Left forelimb (tissue), 1 donor: ENCODE data around the gene CANT1.

Source experiments
- DNase-seq: peaks from one replicate; pipeline ENCODE4 v3.0.0-alpha.2; 2018; ENCODE audit warnings: low spot score

Gene CANT1

DNA sequence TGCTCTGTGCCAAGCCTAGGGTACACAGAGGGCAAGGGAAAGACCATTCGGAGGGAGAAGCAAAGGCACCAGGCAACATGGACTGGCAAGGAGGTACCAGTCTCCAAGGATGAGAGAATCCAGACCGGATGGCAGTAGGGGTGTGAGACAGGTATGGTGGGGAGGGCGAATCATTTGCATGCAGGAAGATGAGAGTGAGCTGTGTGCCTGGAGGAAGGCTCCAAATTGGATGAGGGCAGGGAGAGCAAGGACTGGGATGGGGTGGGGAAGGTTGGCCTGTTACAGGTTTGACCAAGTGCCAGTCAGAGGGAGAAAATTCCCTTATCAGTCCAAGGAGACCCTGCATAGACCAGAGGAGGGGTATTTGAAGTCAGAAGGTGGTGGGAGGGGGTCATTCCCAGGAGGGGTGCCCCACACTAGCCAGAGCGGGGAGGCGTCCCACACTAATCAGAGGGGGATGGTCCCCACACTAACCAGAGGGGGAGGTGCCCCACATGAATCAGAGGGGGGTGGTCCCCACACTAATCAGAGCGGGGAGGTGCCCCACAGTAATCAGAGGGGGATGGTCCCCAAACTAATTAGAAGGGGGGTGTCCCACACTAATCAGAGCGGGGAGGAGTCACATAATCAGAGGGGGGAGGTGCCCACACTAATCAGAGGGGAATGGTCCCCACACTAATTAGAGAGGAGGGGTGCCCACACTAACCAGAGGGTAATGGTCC is 737 bp downstream of the CANT1 start:
- DNase-seq = no peak

- DNase-seq = no peak
Observed at GRCh38 chr17:79007504-79008381, 1.8 kb downstream of the CANT1 start.

DNA sequence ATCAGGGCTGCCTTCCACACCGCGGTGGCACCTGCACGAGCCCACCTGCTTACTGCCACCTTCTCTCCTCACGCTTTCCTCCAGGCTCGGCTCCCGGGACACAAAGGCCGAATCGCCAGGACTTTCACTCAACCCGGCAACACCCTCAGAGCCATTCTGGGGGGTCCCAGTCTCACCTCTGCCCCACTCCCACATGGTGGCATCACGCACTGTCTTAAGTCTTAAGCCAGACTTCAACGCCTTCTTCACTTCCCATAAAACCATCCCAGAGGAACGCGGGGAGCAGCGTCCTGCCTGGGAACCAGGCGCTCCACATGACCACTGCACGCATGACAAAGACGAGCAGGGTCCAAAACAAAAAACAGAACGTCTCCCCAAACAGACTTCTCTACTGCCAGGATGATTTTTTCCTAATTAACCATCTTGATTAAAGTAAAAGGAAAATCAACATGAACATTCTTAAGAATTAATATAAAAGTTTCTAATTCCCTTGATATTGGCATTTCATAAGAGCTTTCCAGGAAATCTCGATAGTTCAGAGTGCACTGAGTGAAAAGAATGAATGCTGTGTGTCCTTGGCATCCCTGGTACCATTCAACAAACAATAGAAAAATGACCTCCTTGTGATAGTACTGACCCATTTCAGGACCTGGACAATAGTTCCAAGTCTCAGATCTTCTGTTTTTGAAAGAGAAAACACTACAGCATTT is 2.6 kb downstream of the CANT1 start:
- DNase-seq = no peak

GRCh38 chr17:79006046-79006445 is 3.5 kb downstream of the CANT1 start:
- DNase-seq = no peak

DNA sequence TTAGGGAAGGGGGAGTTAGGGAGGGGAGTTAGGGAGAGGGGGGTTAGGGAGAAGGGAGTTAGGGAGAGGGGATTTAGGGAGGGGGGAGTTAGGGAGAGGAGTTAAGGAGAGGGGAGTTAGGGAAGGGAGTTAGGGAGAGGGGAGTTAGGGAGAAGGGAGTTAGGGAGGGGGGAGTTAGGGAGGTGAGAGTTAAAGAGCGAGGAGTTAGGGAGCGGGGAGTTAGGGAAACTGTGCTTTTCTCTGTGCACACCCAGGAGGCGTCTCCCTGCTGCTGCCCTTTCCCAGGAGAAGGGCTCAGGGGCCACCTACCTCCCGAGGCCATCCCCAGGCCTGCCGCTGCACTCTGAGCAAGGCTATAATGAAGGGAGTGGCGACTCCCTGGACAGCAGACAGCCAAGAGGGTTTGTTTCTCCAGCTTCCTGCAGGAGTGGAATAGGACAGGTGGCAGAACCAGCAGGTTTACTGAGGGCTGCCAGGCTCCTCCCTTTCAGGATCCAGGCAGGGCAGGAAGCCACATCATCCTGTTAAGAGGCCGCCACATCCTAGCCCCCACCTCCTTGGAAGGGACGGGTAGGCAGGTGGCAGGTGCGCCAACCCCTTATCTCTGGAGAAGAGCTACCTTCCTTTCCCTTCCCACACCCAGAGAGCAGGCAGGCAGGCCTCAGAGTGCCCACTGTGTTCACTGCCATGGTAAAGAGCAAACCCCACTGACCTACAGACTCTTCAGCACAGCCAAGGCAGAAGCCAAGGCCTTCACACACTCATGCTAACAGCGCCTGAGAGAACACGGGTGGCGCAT is 4.3 kb downstream of the CANT1 start:
- DNase-seq = no peak

DNA sequence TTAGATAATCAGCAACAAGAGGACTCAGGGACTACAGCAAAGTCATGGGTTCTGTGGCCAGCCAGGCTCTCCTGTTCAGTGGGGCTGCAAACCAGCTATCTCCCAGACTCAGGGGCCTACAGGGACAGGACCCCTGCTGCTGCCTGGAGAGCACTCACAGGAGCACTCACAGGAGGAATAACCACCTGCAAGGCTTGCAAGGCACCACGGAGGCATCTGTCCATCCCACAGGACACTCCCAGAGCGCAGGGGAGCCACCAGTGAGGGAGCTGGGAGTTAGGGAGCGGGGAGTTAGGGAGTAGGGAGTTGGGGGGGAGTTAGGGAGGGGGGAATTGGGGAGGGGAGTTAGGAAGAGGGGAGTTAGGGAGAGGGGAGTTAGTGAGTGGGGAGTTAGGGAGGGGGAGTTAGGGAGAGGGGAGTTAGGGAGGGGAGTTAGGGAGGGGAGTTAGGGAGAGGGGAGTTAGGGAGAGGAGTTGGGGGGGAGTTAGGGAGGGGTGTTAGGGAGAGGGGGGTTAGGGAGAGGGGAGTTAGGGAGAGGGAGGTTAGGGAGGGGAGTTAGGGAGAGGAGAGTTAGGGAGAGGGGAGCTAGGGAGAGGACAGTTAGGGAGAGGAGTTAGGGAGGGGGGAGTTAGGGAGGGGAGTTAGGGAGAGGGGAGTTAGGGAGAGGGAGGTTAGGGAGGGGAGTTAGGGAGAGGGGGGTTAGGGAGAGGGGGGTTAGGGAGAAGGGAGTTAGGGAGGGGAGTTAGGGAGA is 5.7 kb downstream of the CANT1 start:
- DNase-seq = no peak

DNA sequence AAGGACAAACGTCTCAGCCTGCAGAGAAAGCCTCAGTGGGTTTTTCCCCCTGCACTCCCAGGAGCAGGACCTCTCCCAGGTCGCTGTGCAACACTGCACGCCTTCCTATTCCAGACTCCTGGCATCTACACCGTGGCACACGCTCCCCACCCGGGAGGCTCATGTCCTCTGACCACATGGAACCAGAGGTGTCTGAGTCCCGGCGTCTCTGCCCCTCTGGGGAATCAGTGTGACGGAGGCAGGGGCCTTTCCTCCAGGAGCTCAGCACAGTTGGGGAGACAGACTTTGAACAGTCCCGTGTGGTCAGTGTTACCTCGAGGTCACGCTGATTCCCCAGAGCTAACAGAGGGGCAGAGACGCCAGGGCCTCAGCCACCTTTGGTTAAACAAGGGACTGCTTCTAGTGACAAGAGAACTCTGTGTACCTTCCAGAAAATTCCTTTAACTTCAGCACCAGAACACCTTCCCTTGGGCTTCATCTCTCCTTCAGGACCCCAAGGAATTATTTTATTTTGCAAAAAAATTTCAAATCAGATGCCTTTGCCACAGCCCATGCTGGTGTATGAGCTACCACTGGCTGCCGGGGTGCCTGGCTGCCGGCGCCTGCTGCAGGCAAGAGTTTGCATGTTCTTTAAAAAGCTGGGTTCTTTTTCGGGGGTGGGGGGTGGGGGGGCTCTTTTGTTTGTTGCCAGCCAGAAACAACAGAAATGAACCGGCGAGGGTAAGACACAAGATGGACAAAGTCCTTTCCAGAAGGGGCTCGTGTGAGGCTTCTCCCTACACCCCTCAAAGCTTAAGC is 6.6 kb downstream of the CANT1 start:
- no peak for DNase-seq

DNA sequence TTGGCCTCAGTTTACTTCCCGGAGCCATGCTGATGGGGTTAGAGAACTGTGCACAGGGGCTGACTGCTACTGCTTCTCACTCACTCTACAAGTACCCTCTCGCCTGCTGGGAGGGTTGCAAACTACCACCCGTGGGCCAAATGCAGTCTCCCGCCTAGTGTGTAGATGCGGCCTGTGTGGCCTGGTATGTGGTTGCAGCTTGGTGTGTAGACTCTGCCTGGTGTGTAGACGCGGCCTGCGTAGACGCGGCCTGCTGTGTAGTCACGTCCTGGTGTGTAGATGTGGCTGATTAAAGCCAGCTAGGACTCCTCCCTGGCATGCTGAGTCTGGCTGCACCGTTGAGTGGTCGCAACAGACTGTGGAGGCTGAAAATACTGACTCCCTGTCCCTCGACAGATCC is 7.3 kb downstream of the CANT1 start:
- DNase-seq = no peak

DNA sequence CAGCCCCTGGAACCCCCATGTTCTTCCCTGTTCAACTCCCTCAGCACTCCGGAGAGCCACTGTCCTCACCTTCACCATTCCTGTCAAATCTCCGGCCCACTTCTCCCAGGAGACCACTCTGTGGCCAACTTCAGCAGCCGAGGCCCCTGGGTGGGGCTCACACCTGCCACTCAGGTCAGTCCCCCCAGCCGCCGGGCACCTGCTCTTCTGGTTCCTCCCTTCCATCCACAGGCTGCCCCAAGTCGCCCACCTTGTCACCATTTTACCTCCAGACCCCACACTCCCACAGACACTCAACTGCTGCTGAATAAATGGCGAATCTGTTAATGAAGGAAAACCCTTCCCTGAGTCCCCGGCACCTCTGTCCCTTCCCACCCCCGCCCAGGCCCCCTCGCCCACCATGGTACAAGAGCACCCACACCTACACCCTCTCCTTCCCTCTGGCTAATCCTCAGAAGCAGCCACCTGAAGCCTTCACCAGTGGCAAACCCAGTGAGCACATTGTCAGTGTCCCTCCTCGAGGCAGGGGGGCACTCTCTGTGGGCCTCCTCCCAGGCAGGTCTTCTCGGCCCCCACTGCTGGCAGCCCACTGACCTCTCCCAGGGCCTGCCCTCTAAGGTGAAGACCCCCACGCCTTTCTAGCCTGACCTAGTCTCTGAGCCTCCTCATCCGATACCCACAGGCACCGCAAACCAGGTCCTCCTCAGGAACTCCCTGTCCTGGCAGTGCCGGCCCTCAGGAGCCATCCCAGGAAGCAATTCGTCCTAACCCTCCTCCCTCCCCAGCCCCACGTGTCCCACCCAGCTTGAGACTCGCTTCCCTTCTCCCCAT is 8.2 kb downstream of the CANT1 start:
- DNase-seq = no peak

GRCh38 chr17:79000396-79001189 is 9.0 kb downstream of the CANT1 start:
- DNase-seq = no peak

- DNase-seq = no peak
Observed at GRCh38 chr17:78999947-79000395, 9.6 kb downstream of the CANT1 start.

DNA sequence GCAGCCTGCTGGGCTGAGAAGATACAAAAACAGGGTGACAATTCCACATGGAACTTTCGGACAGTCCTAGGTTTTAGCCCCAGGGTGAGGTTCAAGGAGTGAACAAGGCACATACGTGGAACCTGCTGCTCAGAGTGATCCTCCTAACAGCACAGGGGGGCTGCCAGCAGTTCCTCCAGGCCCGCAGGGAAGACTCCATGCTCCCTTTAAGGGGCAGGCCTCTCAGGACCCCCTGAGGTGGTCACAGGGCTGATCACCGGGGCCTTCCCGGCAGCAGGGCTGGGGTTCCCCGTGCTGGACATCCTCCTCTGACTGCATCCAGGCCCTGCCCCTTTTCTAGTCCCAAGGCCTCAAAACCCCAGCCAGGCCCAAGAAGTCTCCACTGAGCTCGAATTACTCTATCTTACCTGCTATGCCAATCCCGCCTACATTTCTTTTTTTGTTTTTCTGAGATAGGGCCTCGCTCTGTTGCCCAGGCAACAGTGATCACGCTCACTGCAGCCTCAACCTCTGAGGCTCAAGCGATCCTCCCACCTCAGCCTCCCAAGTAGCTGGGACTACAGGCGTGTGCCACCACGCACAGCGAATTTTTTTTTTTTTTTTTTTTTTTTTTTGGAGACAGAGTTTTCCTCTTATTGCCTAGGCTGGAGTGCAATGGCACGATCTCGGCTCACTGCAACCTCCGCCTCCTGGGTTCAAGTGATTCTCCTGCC is 10.4 kb downstream of the CANT1 start:
- no peak for DNase-seq

DNA sequence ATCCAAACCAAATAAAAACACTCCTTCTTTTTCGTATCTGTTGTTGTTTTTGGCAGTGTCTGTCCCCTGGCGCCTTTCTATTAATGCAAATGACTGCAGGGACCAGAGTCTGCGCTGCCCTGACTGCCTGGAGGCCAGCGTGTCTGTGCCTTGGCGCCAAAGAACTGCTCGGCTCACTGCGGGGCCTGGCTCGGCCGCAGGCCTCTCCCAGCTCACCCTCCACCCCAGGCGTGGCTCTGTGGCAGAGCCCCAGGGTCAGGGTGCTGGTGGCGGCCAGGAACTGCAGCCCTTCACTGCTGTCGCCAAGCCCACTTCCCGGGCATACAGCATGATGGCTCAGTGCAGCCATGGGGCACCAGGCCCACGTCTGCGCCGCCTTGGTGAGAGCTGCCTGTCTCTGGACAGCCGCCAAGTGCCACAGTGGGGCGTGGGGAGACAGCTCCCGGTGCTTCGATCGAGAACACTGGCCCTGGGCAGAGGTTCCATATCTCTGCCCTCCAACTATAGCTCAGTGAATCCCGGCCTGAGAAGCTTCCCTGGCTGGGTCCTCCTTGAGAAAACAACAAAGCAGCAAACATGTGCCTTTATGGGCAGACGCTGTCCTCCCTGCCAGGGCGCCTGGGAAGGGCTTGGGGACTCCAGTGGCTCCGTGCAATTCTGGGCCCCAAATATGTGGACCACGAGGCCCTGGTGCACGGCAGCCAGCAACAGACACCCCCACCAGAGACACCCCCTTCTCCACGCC is 11.1 kb downstream of the CANT1 start:
- DNase-seq = no peak

GRCh38 chr17:78997881-78998280 is 11.7 kb downstream of the CANT1 start:
- DNase-seq = no peak

DNA sequence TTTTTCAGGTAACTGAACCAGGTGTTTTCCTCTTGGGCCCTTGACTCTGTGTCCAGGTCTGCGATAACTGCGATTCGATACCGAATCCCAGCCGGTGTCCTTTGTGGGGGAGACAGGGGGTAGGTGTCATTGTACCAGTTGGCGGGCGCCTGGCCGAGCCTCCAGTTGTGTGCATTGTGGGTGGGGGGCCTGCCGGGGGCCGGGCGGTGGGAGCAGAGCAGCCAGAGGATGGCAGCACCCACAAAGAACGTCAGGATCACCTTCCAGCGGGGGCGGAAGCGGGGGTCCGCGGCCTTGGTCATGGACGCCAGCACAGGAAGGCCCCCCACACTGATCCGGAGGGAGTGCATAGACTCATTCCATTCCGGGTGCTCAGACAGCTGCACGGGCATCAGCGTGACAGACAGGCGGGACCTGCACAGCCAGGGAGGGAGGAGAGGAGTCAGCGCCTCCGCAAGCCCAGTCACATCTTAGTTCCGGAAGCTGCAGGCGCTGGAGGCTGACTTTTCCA is 12.3 kb downstream of the CANT1 start:
- no peak for DNase-seq

GRCh38 chr17:78996781-78997201 is 12.8 kb downstream of the CANT1 start:
- no peak for DNase-seq
